NCI-H2196 (cell line): ENCODE results near the gene SFI1.
"Not testable (repeated sequence)": the region's sequence is repeated elsewhere in the genome, so short reads cannot be mapped to it uniquely, and the experiment has no call there.

Source experiments
- DNase-seq: peaks from one replicate; lab custom pipeline; 2025; ENCODE audit not compliant: unreplicated experiment; lab: John Stamatoyannopoulos, UW

Gene SFI1

DNA sequence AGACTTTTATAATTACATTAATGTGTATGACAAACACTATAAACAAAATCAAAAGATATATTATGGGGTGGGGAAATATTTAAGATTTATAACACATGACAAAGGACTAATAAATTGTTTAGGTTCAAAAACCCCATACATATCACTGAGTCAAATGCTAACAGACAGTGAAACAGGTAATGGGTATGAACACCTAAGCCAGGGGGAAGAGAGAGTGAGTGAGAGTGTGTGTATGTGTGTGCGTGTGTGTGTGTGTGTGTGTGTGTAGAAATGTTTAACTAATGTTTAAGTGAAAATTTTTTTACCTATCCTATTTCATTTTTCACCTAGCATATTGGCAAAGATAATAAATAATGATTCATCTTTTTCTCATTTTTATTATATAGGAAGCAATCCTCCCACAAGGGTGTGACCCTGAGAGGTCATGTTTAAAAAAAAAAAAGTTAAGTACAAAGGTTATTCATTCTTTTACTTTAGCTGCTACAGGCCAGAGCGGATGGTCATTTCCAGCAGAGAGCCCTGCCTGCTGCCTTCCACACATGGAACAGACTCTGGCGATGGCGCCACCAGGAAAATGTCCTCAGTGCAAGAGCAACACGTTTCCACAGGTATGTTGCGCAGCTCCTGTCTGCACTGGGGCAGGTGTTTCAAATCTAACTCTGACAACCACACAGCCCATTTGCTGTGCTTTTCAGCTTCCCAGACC lies 92.8 kb downstream of the SFI1 start:
- DNase-seq, result no peak

DNA sequence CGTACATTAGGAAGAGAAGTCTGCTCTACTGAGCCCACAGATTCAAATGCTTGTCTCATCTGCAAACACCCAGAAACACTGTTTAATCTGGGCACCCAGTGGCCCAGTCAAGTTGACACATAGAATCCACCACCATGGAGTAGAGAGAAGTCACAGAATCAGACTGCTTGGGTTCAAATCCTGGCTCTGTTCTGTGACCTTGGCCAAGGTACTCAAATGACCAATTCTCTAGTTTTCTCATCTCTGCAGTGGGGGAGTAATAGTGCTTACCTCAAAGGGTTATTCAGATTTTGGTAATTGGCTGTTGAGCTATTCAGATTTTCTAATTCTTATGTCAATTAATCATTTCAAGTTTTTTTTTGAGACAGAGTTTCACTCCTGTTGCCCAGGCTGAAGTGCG lies 93.8 kb downstream of the SFI1 start:
- not testable (repeated sequence) for DNase-seq

DNA sequence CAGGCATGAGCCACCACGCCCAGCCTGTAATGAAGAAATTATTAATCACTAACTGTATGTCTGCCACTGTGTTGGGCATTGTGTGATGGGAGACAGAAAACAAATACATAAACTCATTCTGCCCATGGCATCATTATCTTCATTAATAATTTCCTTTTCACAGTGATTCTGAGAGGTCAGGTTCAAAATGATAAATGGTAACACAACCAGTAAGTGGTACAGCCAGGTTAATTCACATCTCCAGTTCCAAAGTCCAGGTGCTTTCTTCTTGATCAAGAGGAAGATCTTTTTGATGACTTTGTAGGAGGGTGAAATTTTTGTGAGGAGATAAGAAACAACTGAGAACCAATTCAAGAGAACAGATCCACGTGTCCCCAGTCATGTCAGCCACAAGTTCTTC lies 98.9 kb downstream of the SFI1 start:
- no peak for DNase-seq

DNA sequence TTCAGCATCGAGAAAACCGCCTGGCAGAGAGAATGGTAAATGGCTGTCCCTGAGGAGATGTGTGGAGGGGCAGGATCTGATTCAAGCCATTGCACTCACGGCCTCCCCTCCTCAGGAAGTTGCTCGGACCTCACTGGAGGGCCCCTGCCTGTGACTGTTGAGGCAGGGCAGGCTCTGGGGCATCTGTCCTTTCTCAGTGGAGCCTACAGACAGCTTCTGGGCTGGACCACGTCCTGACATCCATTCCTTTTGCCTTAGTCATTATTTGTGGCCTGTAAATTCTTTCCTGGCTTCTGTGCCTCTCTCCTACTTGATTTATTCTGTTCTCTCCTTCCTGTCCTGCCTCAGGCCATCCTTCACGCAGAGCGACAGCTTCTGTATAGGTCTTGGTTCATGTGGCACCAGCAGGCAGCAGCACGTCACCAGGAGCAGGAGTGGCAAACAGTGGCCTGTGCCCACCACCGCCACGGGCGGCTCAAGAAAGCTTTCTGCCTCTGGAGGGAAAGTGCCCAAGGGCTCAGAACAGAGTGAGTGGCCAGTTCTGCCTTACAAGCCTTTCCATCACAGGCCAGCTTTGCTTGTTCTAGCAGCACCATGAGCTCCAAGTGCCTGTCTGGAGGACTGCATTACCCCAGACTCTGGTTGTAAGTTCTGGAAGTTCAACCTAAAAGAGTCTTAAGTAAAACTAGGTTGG lies 106.1 kb downstream of the SFI1 start:
- no peak for DNase-seq

DNA sequence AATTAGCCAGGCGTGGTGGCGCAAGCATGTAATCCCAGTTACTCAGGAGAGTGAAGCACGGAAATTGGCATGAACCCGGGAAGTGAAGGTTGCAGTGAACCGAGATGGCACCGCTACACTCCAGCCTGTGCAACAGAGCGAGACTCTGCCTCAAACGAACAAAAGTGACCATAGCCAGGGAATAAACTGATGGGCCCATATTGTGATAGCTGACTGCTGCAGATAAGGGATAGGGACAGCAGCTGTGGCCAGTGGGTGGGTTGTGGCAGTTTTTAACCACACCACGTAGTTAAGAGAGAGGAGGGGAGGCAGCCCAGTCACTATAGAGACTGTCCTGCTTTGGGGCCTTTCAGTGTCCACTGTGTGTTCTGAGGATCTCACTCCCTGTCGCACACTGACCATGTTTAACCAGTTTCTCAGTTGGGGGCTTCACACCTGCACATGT lies 106.8 kb downstream of the SFI1 start:
- DNase-seq, result no peak

DNA sequence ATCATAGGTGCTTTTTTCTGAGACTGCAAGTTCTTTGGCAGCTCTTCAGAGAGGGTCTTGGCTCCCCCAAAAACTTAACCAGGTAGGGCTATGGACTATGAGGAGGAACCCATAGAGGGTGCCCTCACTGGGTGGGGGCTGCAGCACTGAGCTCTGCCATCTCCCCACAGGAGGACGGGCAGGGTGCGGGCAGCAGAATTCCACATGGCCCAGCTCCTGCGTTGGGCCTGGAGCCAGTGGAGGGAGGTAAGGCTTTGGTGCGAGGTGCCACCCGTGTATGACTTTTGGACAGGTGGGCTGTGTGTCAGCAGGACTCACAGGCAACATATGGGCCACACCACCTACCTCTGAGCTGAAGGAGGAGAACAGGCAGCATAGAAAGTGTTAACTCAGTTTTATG lies 107.2 kb downstream of the SFI1 start:
- no peak for DNase-seq

DNA sequence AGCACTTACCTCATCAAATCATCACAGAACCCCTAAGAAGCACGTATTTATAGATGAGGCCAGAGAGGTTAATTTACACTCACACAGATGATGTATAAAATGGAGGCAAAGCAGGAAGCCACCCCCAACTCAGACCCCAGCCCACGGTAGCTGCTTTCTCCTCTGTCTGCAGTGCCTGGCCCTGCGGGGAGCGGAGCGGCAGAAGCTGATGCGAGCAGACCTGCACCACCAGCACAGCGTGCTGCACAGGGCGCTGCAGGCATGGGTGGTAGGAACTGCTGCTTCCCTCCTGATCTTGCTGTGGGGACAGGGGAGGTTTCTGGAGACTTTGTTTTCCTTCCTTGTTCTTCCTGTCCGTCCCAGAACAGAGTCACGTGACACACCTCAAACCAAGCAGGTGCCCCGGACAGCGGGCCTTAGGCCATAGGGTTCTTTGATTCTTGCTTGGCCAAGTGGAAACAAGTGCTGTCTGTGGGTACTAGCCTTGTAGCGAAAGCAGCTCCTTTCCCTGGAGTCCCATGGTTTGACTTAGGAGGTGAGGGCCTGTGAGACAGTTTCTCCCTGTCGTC lies 107.9 kb downstream of the SFI1 start:
- DNase-seq, result no peak

DNA sequence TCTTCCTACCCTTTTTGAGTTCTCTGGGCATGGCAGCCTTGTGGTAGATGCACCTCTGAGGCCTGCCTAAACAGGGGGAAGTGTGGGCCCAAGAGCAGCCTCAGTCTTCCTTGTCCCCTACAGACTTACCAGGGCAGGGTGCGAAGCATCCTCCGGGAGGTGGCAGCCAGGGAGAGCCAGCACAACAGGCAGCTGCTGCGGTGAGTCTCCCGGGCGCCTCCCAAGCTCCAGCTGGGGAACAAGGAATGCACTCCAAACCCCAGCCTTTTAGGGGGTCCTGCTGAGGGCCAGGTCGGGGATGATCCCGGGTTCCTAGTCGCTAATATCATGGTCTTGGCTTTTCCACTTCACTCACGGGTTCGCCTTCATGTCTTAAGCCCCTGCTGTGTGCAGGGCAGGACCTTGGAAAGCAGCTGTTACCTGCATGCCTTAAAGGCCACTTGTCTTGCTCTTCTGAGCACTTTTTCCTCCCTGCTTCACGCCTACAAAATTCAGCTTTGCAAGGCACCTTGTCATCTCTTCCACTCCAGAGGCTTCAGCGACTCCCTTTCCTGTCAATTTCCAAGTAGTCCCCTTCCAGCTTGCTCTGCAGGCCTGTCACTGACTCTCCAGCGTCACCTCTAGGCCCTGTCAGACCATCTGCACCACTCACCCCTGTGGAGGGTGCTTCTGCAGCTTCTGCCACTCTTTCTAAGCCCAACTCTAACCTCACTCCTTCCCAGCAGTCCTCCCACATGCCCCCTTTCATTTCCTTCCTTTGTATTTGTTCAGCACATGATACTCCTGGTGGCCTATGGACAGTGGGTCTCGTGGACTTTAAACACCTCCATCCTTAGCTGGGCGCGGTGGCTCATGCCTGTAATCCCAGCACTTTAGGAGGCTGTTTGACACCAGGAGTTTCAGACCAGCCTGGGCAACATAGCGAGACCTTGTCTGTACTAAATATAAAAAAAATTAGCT lies 108.7 kb downstream of the SFI1 start:
- no peak for DNase-seq

DNA sequence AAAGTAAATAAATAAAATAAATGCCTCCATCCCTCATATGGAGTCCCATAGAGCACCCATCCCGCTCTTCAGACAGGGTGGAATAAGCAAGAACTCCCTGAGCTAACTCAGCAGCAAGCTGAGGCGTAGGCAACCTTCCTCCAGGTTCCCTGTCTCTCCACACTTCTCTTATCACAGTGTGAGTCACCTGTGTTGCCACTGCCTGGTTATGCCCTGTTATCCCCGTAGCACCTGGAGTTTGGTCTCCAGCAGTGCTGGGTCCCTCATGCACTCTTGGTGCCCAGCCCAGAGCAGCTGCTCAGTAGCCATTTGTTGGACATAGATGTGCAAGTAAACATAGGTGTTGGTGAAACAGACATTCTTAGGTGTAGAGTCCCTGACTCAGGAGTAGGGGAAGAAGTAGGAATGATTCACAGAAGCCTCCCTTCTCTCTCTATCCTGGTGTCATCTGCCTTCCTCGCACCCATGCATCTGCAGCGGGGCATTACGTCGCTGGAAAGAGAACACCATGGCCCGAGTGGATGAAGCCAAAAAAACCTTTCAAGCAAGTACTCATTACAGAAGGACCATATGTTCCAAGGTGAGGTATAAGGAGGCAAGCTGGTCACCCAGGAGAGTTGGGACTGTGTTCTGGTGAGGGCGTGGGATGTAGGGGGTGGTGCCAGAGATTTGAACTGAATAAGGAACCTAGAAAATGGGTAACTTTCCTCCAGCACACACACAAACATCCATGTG lies 109.7 kb downstream of the SFI1 start:
- no peak for DNase-seq

DNA sequence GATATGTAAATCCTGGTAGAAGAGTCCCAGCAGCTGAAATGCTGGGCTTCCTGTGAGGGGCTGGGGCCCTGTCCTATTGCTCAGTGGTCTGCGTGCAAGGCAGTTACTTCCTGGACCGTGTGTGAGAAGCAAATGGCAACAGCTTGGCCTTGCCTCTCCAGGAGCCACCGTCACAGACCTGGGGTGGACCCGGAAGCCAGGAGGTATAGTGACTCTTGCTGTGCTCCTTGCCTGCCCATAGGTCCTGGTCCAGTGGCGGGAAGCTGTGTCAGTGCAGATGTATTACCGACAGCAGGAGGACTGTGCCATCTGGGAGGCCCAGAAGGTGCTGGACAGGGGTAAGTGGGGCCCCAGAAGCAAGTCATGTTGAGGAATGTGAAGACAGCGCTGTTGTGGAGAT lies 111.4 kb downstream of the SFI1 start:
- DNase-seq, result no peak

DNA sequence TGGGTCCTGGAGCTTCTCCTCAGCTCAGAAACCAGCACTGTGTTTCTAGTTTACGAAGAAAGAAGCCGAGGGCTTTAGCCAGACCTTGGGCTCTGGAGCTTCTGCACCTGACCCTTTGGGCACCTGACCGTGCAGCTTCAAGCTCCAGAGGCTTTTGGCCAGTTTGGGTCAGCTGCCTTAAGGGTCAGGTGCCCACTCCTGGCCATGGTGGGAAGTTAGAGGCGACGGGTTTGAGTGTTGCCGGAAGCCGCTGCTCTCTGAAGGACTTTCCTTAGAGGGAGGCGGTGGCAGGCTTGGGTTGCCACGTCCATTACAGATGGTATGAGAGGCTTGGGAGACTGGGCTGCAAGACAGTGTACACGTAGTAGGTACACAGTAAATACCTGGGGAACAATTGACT lies 113.4 kb downstream of the SFI1 start:
- DNase-seq, result no peak

DNA sequence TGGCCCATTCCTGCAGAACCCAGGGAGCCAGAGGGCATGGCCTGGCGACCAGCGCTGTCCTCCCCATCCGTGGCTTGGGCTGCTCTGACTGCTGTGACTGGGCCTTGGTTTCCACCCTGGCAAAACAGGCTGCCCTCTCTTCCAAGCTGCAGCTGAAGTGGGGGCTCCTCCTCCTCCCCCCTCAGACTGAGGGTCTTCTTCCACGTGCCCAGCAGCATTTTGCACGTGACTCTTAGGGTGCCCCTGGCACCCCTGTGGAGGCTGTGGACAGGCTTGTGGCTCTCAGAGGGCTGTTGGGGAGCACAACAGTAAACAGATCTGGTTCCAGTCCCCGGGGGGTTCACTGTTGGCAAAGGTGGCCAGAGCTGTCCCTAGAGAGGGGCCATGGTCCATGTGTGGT lies 114.3 kb downstream of the SFI1 start:
- DNase-seq, result no peak

DNA sequence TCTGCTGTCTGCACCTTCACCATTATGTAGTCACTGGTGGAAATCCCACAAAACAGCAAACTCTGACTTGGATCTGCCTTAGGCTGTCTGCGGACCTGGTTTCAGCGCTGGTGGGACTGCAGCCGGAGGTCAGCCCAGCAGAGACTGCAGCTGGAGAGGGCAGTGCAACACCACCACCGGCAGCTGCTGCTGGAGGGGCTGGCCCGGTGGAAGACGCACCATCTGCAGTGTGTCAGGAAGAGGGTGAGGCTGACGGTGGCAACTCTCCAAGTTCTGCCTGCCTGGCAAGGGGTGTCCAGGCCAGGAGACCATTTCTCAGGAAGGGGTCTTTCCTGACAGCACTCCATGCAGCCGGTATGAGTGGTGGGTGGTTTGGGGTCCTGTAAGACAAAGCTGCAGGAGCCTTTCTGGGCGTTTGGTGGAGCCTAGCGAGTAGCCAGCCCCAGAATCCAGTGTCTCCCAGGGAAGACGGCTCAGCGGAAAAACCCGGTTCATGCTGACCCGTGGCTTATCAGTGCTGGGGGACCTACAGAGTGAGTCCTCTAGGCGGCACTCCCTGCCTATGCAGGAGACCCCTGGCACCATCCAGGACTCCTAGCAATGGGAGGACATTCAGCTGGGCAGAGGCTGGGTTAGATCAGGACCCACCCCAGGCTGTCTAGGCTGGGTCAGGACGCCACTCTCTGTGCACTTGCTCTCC lies 114.9 kb downstream of the SFI1 start:
- no peak for DNase-seq

DNA sequence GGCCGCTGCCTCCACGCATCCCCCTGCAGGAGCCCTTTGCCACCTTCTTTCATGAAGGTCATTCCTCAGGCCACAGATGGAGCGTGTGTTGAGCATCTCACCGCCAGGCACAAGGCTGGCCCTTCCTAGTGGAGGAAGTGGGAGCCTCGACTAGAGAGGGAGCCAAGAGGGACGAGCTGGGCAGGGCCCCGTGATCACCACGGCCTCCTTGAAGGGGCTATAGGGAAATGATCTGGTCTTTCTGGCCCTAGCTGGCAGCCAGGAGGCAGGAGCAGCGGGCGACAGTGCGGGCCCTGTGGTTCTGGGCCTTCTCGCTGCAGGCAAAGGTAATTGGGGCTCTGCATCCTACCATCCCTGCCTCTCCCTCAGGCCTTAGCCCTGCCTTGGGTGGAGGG lies 116.6 kb downstream of the SFI1 start:
- DNase-seq, result no peak

DNA sequence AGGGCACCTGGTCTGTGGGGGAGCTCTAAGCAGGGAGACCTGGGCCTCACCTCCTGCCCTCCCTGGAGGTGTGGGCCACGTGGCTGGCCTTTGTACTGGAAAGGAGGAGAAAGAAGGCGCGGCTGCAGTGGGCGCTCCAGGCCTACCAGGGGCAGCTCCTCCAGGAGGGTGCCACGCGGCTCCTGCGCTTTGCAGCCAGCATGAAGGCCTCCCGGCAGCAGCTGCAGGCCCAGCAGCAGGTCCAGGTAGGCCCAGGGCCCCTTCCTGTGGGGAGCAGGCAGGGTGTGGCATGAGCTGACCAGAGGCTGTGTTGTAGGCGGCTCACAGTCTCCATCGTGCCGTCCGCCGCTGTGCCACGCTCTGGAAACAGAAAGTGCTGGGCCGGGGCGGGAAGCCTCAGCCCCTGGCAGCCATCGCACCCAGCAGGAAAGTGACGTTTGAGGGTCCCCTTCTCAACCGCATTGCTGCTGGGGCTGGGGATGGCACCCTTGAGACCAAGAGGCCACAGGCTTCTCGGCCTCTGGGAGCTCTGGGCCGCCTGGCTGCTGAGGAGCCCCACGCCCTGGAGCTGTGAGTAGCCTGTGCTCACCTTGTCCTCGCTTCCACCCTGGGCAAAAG lies 117.1 kb downstream of the SFI1 start:
- no peak for DNase-seq

DNA sequence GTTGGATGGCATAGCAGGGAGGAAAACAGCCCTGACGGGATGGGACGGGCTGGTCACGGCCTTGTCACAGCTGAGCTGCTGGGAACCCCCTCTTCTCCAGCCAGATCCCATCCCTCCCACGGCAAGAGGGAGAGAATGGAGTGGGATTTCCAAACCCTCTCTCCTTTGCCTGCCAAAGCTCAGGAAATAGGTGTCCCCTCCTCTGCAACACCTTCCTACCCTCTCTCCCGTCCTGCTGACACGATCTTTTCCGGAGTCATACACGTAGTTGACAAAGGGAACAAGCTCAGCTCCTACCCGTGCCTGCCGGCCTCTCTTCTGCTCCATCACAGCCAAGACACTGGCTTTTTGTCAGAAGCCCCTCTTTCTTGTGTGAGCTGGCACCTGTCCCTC lies 117.6 kb downstream of the SFI1 start:
- DNase-seq, result no peak

DNA sequence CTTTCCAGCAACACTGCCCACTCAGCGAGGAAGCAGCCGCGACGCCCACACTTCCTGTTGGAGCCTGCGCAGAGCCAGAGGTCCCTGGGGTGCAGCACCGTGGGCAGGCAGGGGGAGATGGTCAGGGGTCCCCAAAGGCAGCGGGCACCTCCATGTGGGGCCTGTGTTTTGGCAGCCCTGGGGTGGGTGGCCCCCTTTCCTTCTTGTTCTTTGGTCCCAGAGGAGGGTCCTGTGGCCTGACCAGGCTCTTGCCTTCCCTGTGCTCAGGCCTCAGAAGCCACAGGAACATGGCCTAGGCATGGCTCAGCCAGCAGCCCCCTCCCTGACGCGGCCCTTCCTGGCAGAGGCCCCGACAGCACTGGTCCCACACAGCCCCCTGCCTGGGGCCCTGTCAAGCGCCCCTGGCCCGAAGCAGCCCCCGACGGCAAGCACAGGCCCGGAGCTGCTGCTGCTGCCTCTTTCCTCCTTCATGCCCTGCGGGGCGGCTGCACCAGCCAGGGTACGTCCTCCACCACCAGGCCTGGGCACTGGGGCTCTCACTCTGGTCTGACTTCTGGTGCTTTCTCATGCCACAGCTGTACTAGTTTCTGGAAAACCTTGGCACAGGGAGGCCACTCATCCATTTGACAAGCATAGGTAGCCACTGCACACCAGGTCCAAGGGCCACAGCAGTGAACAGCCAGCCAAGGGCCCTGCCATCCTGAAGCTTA lies 118.6 kb downstream of the SFI1 start:
- DNase-seq, result no peak

DNA sequence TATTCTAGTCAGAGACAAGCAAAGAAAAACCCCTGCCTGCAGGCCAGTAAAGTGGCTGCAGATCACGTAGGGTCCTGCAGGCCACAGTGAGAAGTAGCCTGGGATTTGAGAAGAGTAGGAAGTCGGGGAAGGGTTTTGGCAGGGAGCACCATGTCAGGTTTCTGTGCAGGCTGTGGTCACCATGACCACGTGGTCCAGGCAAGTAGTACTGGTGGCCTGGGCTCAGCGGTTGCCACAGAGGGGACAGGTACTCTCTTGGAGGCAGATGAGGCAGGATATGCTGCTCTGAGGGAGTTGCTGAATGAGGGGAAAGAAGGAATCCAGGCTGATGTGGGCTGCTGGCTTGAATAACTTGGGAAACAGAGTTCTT lies 119.1 kb downstream of the SFI1 start:
- DNase-seq, result no peak

DNA sequence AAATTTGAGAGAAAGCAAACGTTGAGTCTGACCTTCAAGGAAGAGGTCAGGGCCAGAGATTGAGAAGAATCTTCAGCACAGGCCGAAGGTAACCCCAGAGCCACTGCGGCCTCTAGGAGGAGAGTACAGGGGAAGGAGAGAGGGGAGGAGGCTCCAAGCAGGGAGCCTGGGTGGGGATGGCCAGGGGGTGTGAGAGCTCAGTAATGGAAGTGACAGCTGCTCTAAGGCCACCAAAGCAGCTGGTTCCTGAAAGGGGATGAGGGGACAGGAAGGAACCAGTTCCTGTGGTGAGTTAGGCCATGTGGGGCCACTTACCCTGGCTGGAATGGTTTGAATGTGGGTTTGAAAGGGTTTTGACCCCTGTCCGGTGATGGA lies 119.6 kb downstream of the SFI1 start:
- DNase-seq, result no peak
